Femur (tissue), 1 donor: ENCODE results near the gene SCRN2.

Source experiments
- DNase-seq: peaks from one replicate; pipeline ENCODE4 v3.0.0-alpha.2; 2017

The SCRN2 gene

DNA sequence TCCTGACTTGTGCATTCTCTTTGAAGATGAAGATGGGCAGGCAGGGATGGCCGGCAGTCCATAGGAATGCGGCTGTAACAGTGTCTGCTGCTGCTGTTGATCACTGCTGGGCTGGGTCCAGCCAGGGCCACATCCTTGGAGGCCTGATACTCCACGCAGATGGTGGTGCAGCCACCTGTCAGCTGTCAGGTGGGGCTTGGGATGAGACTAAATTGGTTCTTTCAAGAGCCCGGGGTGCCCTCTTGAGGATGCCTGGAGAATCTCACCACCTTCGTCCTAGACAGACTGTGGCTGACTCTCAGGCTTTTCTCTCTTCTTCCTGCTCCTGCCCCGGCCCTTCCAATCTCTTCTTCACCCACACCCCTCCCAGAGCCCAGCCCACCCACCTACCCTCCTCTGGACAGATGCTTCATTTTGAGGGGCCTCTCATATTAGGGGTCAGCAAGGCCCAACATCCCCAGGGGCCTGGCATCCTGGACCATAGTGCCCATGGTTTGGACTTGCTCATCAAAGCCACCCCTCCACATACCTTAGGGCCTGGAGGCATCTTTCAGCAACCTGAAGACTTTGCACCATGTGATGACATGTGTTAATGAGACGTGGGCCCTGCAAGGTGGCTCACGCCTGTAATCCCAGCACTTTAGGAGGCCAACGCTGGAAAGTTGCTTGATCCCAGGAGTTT is 38.6 kb downstream of the SCRN2 start:
- no peak for DNase-seq

DNA sequence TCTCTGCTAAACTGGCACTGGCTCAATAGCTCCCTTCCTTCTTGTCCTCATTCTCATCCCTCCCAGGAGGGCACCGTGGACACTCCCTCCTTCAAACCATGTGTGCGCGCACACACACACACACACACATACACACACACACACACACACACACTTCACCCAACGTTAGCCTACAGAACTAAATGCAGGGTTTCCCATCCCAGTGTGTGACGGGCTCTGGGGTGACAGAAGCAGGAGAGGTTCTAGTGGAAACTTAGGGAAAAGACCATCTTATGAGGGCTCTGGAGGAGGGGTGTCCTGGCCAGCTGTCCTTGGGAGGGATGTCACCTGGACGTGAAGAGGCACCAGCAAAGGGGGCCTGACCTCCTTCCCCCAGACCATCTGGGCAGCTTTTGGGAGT is 39.2 kb downstream of the SCRN2 start:
- no peak for DNase-seq

DNA sequence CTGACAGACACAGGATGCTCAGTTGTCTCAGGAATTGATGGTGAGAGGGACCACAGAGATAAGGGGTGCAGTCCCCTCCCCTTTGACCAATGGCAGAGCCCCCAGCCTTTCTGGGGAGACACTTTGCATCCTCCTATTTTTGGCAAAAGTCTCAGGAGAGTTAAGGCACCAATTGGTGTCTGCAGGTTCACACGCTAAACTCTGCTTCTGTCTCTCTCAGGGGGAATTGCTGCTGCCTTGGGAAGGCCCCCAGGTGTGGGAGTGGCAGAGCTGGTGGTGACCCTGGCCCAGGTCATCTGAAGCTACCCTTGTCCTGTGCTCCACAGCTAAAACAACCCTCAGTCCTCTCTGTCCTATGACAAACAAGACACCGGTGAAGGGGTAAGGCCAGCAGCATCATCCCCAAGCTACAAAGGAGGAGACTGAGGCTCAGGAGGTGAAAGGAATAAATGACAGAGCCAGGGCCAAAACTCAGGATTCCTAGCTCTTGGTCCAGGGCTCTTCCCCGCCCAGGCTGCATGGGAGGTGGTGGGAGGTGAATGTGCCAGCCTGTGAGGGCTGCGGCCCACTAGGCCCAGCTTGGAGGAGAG is 39.8 kb downstream of the SCRN2 start:
- no peak for DNase-seq

DNA sequence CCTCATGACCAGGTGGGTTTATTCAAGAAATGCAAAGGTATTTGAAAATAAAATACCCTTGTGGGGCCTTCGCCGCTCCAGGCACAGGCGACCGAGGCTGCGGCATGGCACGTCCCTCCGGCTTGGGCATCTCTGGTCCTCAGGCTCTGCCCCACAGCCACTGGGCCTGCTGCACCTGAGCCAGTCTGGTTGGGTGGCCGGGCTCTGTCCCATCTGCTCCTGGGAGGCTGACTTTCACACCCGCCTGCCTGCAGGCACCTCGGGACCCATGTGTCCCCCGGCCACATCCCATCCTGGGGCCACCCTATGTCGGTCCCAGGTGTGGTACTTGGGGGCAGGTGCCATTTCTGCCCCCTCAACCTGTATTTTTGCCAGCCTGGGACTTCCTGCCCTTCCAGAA is 40.4 kb downstream of the SCRN2 start:
- no peak for DNase-seq

DNA sequence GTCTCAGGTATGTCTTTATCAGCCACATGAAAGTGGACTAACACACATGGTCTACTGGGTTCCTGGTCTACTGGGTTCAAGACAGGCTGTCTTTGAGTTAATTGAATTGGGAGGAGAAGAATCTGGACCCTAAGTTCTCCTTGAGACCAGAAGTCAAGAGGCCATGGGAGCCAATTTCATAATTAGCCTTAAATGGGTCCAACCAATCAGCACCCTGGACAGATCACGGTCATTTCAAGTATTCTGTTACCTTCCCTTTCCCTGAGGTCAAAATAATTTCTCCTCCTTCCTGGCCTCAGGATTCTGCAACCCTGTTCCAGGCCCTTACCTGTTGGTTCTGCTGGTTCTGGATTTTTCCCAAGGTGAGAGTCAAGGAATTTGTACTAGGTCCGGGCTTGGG is 43.3 kb downstream of the SCRN2 start:
- no peak for DNase-seq

DNA sequence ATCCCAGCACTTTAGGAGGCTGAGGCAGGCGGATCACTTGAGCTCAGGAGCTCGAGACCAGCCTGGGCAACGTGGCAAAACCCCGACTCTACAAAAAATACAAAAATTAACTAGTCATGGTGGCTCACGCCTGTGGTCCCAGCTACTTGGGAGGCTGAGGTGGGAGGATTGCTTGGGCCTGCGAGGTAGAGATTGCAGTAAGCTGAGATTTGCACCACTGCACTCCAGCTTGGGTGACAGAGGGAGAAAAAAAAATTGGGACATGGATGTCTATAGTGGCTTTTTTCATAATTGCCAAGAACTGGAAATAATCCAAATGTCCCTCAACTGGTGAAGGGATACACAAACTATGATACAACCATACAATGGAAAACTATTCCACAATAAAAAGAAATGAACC is 48.1 kb downstream of the SCRN2 start:
- DNase-seq: no peak

DNA sequence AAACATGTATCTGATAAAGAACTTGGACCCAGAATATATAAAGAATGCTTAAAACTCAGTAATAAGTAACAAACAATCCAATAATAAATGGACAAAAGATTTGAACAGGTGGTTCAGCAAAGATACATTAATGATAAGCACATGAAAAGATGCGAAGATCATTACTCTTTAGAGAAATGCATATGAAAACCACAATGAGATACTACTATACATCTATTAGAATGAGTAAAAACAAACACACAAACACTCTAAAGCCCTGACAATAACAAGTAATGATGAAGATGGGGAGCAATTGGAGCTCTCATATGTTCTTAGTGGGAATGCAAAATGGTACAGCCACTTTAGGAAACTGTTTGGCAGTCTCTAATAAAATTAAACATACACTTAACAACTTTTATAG is 48.6 kb downstream of the SCRN2 start:
- no peak for DNase-seq

DNA sequence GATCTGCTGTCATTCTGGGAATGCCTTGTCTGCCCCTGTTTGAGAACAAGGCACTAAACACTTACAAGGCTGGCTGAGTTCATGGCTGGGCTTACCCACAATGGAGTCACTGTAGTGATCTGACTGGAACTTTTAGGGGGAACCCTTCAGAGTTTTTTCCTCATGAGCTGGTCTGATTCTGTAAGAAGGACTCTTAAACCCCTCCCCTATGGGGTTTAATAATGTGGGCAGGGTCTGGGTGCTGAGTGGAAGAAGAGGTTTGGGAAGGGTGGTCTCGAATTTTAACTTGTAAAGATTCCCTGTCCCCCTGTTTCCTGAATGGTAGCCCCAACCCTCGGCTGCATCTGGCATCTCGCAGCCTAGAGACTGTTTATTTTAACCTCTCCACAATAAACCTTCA is 50.0 kb downstream of the SCRN2 start:
- DNase-seq: no peak

DNA sequence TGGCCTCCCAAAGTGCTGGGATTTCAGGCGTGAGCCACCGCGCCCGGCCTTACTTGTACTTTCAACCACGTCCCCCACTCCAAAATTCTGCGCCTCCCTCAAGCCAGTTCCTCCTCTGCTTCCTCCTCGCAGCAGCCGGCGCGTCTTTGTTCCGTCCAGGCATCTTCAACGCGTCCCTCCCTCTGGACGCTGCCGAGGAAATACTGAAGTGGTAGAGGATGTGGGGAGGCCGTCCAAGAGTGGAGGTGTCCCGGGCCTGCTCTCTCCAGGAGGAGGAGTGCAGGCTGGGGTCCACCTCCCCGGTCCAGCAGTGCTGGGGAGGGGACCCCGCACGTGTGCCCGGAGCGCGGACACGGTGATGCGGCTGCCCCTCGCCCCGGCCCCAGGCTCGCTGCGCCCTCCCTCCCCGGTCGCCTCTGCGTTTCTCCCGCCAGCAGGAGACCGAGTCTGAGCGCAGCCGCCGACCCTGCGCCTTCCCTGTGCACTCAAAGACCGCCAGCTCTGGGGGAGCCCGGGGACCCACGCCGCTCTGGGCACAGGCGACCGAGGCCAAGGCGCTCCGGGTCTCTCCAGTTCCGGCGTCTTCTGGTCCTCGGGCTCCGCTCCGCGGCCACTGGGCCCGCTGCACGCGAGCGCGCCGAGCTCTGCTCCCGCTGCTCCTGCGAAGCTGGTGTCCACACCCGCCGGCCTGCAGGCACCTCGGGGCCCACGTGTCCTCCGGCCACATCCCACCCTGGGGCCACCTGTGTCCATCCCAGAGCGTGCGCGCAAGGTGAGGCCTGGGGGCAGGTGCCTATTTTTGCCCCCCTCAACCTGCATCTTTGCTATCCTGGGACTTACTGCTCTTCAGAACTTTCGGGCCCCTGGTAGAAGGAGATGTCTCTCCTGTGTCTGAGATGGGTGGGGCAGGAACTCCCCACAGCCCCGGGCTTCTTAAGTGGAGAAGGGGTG is 51.2 kb downstream of the SCRN2 start:
- DNase-seq: peak; percentile 37
